Subcutaneous preadipocyte (primary cell): ENCODE results near the gene NEK9. TPM values are rescaled to one million over a fixed set of nuclear protein-coding genes. Genes with fewer than 3 reads are reported as not detected.

Experiments
- small RNA-seq: library from RNA; depleted of rRNA; stranded (forward); fragments of <200 nt; gene quantifications from one replicate; pipeline ENCODE3, GENCODE V24; 2012
- total RNA-seq: library from RNA; depleted of rRNA; stranded (reverse); fragments of >200 nt; gene quantifications from 2 replicates; pipeline ENCODE4 v1.2.3, GENCODE V29; 2012

NEK9 gene
- 29.8 and 33.2 TPM in 2 replicates for total RNA-seq

GRCh38 chr14:75126679-75127473 lies at the start of gene NEK9:
NEK9 (minus strand) TSS chr14:75127048; CDS start chr14:75126921, 127 bp downstream.

DNA sequence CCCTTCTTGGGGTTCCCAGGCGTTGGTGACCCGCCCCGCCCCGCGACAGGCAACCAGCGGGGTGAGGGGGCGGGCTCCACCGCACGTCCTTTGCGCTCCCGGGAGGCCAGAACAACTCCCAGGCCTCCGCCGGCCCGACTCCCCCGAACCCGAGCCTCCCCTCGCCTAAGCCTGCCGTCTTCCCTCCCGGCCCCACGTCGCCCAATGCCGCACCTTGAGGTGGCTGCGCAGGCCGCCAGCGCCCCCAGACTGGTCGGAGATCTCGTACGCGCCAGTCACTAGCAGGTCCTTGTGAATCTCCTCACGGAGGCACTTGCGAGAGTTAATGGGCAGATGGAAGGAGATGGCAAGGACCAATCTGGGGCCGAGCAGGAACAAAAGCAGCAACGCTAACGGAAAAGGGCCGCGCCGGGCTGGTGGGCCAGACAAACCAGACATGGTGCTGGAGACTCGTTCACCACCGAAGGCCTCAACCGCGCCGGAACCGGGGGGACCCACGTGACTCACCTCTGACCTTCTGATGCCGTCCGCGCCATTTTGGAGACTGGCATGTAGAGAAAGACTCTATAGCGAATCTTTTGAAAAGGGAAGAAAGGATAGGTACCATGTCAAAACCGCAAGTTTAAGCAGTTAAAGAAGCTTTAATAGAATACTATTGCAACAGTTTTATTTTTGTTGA lies 49.4 kb upstream of the NEK9 start, which contains the start of gene TMED10:
Gene TMED10, minus strand, starts transcription at position 471 of the 679 bp plus-strand sequence. Its CDS starts 33 bp downstream, at position 438.

DNA sequence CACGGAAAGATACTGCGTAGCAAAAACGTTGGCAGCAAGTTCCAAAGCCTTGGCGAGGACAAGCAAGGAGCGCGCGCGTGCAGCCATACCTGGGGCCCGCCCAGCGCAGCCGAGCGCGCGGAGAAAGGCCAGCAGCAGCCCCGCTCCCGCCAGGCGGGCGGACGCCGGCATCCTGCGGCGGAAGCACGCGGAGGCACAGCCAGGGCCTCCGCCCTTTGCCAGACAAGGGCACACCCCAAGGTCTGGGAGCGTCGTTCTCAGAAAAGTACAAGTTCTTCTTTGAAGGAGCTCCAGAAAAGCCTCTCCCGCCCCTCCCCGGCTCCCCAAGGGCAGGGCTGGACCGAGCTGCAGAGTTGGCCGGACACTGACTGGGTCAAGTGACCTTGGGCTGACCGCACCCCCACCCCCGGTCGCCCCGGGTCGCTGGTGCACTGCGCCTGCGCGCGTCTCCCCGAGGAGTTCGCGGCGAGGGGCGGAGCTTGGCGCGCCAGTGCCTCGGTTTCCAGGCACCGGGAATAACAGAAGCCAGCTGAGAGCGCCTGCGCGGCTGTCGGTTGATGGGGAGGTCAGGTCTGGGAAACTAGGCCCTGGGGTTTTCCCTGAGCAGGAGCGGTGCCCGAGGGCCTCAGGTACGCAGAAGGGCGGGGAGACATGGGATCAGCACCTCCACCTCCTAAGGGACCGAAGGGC lies 57.6 kb downstream of the NEK9 start, which contains the start of gene ZC2HC1C:
Gene ZC2HC1C, plus strand, starts transcription at position 521 of the 690 bp plus-strand sequence. CDS start 933 bp downstream, outside the sequence.

GRCh38 chr14:75063491-75064204 lies 63.2 kb downstream of the NEK9 start, which contains the start of gene ACYP1:
ACYP1 (minus strand) TSS chr14:75064024; CDS start chr14:75063553, 471 bp downstream.

GRCh38 chr14:75050852-75051555 lies 75.8 kb downstream of the NEK9 start, which contains the start of gene MLH3:
MLH3 (minus strand) TSS chr14:75051467; CDS start chr14:75049655, 1,812 bp downstream.

Small RNAs within 50 kb of the gene (small RNA-seq; reads per million reads assigned to genes)
- not detected for gene HIF1AP1

Other genes starting within 250 kb of the NEK9 start
- 68.7 and 95.0 TPM in 2 replicates for gene DLST, start 245.1 kb downstream of the NEK9 start, total RNA-seq
- 0.37 and 2.3 TPM in 2 replicates for gene RPS6KL1, start 203.8 kb downstream of the NEK9 start, total RNA-seq
- gene PGF, start 171.5 kb downstream of the NEK9 start, total RNA-seq: 1.1 and 6.3 TPM in 2 replicates
- 52.5 and 53.8 TPM in 2 replicates for gene EIF2B2, start 124.1 kb downstream of the NEK9 start, total RNA-seq
- gene MLH3, start 75.6 kb downstream of the NEK9 start, total RNA-seq: 30.1 TPM in 2 replicates
- 8.1 and 13.5 TPM in 2 replicates for gene ACYP1, start 63.0 kb downstream of the NEK9 start, total RNA-seq
- gene ZC2HC1C, start 57.4 kb downstream of the NEK9 start, total RNA-seq: 0.98 and 1.8 TPM in 2 replicates
- gene TMED10, start 49.6 kb upstream of the NEK9 start, total RNA-seq: 213 and 218 TPM in 2 replicates
- 2.2 and 4.7 TPM in 2 replicates for gene FOS, start 151.8 kb upstream of the NEK9 start, total RNA-seq